ENCODE results near the gene POGLUT2. TPM values are rescaled to one million over a fixed set of nuclear protein-coding genes. Genes with fewer than 3 reads are reported as not detected.

POGLUT2 gene
- total RNA-seq, 1 donor from 2014 or later, result 23.4 TPM

- no peak for DNase-seq (ENCODE audit: low read depth, low spot score)
These were observed 29.1 kb downstream of the POGLUT2 start for GRCh38 chr13:102769679-102770078.

- no peak for DNase-seq (ENCODE audit: low read depth, low spot score)
These were observed 29.9 kb downstream of the POGLUT2 start for GRCh38 chr13:102768909-102769308.

- DNase-seq (ENCODE audit: low read depth, low spot score), result no peak
These were observed 35.0 kb downstream of the POGLUT2 start for GRCh38 chr13:102763741-102764140.

GRCh38 chr13:102761071-102761470 is 37.7 kb downstream of the POGLUT2 start:
- no peak for DNase-seq (ENCODE audit: low read depth, low spot score)

GRCh38 chr13:102758842-102759241 is 39.9 kb downstream of the POGLUT2 start:
- no peak for DNase-seq (ENCODE audit: low read depth, low spot score)

GRCh38 chr13:102757006-102757405 is 41.8 kb downstream of the POGLUT2 start:
- DNase-seq (ENCODE audit: low read depth, low spot score), result no peak

GRCh38 chr13:102751886-102752285 is 46.9 kb downstream of the POGLUT2 start:
- no peak for DNase-seq (ENCODE audit: low read depth, low spot score)

- no peak for DNase-seq (ENCODE audit: low read depth, low spot score)
These were observed 56.3 kb downstream of the POGLUT2 start for GRCh38 chr13:102742506-102742905.

- DNase-seq (ENCODE audit: low read depth, low spot score), result no peak
These were observed 56.7 kb downstream of the POGLUT2 start for GRCh38 chr13:102742101-102742500.

Other genes with a start within 250 kb of the POGLUT2 start
- 40.5 and 56.3 TPM in 2 replicates for gene TPP2, start 202.0 kb downstream of the POGLUT2 start, total RNA-seq
- gene METTL21C, start 103.9 kb downstream of the POGLUT2 start, total RNA-seq, result not detected in 2 replicates
- gene TEX30, start 25.2 kb downstream of the POGLUT2 start, total RNA-seq, result 20.8 and 33.7 TPM in 2 replicates
- gene BIVM, start 143 bp upstream of the POGLUT2 start, total RNA-seq, result 12.1 and 15.6 TPM in 2 replicates
- 35.9 and 48.1 TPM in 2 replicates for gene ERCC5, start 47.1 kb upstream of the POGLUT2 start, total RNA-seq

All from pulmonary artery endothelial cell (primary cell).